ENCODE results near the gene TEC. TPM values are rescaled to one million over a fixed set of nuclear protein-coding genes. Genes with fewer than 3 reads are reported as not detected.
"Not testable (repeated sequence)": the region's sequence is repeated elsewhere in the genome, so short reads cannot be mapped to it uniquely, and the experiment has no call there.

The TEC gene
- total and polyA plus RNA-seq, 12 donors, result 1.4 to 8.0 (median 4.7) TPM

DNA sequence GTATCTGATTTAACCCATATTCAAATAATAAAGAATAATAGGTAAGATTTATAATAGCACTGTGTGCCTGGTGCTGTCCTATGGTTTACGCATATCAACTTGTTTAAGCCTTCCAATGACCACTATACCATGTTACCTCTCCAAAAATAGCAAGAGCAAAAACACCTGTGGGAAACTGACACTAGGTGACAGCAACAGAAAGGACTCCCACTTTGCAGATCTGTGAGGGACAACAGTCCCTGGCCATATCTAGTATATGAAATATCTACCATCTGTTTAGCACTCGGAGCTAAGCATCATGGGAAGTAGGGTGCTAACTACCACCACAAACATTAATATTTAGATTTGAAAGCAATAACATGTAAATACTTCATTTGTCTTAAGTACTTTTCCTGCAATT, 79.9 kb downstream of the TEC start:
- no peaks in the 10 kb centered on the region for H3K36me3 ChIP-seq (replicated peaks in 1 of 2)
- H3K4me1 ChIP-seq (replicated peaks in 1 of 2), result no peaks in the 10 kb centered on the region
- intact Hi-C loops (cut with DNase I), result no loop called here
- no peaks in the 10 kb centered on the region for H3K27me3 ChIP-seq
- H3K27ac ChIP-seq, result no peak overlapping the region
- no peak for DNase-seq
- no peaks in the 10 kb centered on the region for H3K9me3 ChIP-seq (replicated peaks in 1 of 3)
- H3K4me3 ChIP-seq, result no peak overlapping the region
- 49 to 94% (median 62%) methylated on average over 2 of the region's 2 CpGs for WGBS, 4 donors
- TF ChIP-seq POLR2A (IDR thresholded peaks at IDR 0.05) (no peak), CTCF (IDR thresholded peaks at IDR 0.05) (no peak)

GRCh38 chr4:48188390-48188789, 81.2 kb downstream of the TEC start:
- intact Hi-C loops (cut with DNase I), result no loop called here
- Histone ChIP-seq H3K4me3 (no peak overlapping the region), H3K27me3 (no peaks in the 10 kb centered on the region), H3K9me3 (replicated peaks in 1 of 3) (no peaks in the 10 kb centered on the region), H3K27ac (no peak overlapping the region), H3K4me1 (replicated peaks in 1 of 2) (no peaks in the 10 kb centered on the region), H3K36me3 (replicated peaks in 1 of 2) (no peaks in the 10 kb centered on the region)
- DNase-seq, result no peak
- TF ChIP-seq POLR2A (IDR thresholded peaks at IDR 0.05), result no peak
- TF ChIP-seq CTCF (IDR thresholded peaks at IDR 0.05), result no peak
- WGBS, 4 donors, result 97 to 100% (median 99%) methylated on average over 2 of the region's 2 CpGs

DNA sequence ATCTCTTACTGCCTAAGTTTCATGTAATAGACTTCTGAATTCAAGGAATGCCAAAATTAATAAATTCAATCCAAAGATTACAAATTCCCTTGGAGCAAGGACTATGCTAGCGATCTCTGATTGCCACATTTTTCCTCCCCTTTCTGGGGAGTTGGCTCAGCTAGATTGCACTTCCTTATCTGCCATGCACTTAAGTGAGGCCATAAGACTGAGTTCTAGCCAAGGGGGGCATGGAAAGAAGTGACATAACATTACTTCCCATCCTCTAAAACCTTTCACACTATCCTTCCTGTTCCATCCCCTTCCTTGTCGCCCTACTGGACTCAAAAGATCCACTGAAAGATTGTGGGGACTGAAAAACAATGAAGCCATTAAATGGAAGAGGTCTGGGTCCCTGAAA, 81.8 kb downstream of the TEC start:
- no peak for TF ChIP-seq CTCF (IDR thresholded peaks at IDR 0.05)
- Histone ChIP-seq H3K27me3 (no peaks in the 10 kb centered on the region), H3K4me1 (replicated peaks in 1 of 2) (no peaks in the 10 kb centered on the region), H3K4me3 (no peak overlapping the region), H3K9me3 (replicated peaks in 1 of 3) (no peaks in the 10 kb centered on the region), H3K36me3 (replicated peaks in 1 of 2) (no peaks in the 10 kb centered on the region), H3K27ac (no peak overlapping the region)
- intact Hi-C loops (cut with DNase I), result no loop called here
- no peak for DNase-seq
- WGBS, 4 donors, result 8 to 47% (median 27%) methylated on average over 2 of the region's 2 CpGs

DNA sequence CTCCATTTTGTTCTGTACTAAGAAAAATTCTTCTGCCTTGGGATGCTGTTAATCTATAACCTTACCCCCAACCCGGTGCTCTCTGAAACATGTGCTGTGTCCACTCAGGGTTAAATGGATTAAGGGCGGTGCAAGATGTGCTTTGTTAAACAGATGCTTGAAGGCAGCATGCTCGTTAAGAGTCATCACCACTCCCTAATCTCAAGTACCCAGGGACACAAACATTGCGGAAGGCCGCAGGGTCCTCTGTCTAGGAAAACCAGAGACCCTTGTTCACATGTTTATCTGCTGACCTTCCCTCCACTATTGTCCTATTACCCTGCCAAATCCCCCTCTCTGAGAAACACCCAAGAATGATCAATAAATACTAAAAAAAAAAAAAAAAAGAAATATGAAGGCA, 82.6 kb downstream of the TEC start:
- H3K27ac ChIP-seq; H3K4me1 ChIP-seq (replicated peaks in 1 of 2); H3K36me3 ChIP-seq (replicated peaks in 1 of 2); H3K9me3 ChIP-seq (replicated peaks in 1 of 3); DNase-seq; intact Hi-C loops (cut with DNase I); H3K4me3 ChIP-seq; H3K27me3 ChIP-seq: not testable (repeated sequence)
- WGBS, 4 donors, result 72 to 97% (median 78%) methylated on average over 2 to 3 of the region's 5 CpGs

DNA sequence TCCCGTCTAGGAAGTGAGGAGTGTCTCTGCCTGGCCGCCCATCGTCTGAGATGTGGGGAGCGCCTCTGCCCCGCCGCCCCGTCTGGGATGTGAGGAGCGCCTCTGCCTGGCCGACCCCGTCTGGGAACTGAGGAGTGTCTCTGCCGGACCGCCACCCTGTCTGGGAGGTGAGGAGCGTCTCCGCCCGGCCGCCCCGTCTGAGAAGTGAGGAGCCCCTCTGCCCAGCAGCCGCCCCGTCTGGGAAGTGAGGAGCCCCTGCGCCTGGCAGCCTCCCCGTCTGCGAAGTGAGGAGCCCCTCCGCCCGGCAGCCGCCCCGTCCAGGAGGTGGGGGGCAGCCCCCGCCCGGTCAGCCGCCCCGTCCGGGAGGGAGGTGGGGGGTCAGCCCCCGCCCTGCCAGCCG, 83.2 kb downstream of the TEC start:
- H3K4me3 ChIP-seq; H3K27me3 ChIP-seq; H3K4me1 ChIP-seq (replicated peaks in 1 of 2); H3K9me3 ChIP-seq (replicated peaks in 1 of 3); DNase-seq; H3K36me3 ChIP-seq (replicated peaks in 1 of 2); intact Hi-C loops (cut with DNase I); H3K27ac ChIP-seq: not testable (repeated sequence)
- WGBS, 4 donors, result 96 to 100% (median 96%) methylated on average over 4 to 33 of the region's 33 CpGs; no CpG with 5 or more reads in 1 of the 4 donors
